Amniotic epithelial cell (primary cell): ENCODE results near the gene ZC3H7B.

ENCODE experiments used
- DNase-seq: peaks from one replicate; pipeline ENCODE4 v3.0.0-alpha.2; 2010; ENCODE audit warnings: low read depth

ZC3H7B gene

GRCh38 chr22:41332217-41332939, 31.1 kb downstream of the ZC3H7B start:
- no peak for DNase-seq

DNA sequence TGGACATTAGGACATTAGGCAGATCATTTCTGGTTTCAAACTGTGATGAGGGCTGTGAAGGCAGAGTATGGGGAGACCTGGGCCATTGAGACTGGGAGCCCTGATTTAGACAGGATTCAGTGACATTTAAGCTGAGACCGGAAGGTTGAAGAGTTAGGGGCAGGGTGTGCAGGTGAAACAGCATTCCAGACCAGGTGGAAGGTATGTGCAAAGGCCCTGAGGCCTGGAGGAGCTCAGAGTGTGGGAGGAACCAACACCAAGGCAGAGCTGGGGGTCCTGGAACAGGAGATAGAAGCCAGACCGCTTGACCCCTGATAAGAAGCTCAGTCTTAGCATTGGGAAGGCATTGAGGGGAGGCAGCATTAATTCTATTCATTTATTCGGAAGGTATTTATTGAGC, 32.5 kb downstream of the ZC3H7B start:
- DNase-seq, result no peak

DNA sequence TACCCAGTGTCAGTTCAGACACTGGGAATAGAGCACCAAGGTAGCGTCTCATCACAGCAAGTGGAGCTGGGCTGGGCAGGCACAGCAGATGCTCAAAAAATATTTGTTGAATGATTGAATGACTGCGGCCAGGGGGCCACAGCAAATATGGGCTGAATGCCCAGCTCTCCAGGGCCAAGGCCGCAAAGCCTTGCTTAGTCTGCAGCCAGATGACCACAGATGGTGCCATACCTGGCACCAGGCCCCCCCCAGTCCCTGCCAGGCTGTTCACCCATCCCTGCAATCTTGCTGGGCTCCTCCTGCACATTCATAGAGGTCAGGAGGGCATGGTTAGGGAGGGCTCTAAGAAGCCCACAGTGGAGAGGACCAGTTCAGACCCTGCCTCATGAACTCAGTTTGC, 32.9 kb downstream of the ZC3H7B start:
- no peak for DNase-seq

- DNase-seq, result no peak
Measured at GRCh38 chr22:41334951-41335635, 33.8 kb downstream of the ZC3H7B start.

- no peak for DNase-seq
Measured at GRCh38 chr22:41338614-41339212, 37.4 kb downstream of the ZC3H7B start.

- DNase-seq, result no peak
Measured at GRCh38 chr22:41339823-41340222, 38.5 kb downstream of the ZC3H7B start.

- no peak for DNase-seq
Measured at GRCh38 chr22:41340357-41340756, 39.0 kb downstream of the ZC3H7B start.

- DNase-seq, result no peak
Measured at GRCh38 chr22:41341012-41341411, 39.7 kb downstream of the ZC3H7B start.

- DNase-seq, result peak; percentile 5
Measured at GRCh38 chr22:41341990-41342389, 40.7 kb downstream of the ZC3H7B start.

- no peak for DNase-seq
Measured at GRCh38 chr22:41343300-41343699, 42.0 kb downstream of the ZC3H7B start.

DNA sequence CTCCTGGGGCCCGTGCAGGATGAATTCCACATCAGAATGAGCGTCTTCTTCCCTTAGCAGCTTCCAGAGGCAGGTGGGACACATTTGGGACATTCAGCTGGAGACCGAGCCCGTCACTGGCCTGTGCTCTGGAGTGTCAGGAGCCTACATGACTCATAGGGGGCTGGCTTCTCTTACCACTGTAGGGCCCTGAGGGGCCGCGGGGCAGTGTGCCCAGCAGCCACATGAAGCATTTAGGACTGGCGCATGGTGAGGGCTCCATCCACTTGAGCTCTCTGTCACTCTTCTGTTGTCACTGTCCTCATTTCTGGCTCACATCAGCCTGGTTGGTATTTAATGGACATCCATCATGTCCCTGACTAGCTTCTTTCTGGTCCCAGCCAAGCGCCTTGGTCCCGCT, 42.4 kb downstream of the ZC3H7B start:
- no peak for DNase-seq

DNA sequence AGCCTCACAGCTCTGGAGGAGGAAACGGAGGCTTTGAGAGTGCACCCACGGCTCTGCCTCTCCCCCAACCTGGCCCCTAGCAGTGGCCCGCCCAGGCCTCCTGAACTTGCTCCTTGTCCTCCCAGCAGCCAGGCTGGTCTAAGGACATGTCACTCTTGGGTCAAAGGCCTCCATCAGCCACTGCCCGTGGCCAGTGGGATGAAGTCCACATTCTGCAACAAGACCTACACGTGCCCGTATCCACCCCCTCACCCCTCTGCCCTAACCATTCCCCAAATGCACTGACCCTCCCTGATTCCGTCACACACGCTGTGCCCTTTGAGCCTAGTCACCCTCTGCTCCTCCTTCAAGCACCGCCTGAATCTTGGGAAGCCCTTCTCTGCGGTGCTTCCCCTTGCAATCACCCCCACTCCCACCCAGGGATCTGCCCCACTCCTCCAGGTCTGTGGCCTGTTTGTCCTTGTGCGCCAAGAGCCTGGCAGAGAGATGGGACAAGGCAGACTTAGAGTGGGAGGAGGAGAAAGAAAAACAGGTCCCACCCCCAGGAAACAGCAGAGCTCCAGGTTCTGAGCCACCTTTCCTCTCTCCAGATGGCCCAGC, 43.0 kb downstream of the ZC3H7B start:
- no peak for DNase-seq

DNA sequence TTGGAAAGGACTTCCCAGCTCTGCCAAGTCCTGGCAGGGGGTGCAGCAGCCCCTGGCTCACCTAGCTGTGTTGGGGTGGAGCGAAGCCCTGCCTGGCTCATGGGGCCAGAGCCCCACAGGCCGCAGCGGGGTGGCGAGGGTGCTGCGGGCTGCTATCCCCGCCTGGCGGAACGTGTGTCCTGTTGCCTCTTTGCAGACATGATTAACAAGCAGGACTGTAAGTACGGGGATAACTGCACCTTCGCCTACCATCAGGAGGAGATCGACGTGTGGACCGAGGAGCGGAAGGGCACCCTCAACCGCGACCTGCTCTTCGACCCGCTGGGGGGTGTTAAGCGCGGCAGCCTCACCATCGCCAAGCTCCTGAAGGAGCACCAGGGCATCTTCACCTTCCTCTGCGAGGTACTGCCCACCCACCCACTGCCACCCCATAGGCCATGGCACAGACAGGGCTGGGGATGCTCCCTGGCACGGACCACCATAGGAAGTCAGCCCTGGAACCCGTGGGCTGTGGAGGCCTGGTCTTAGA, 44.5 kb downstream of the ZC3H7B start:
- DNase-seq, result no peak

- DNase-seq, result no peak
Measured at GRCh38 chr22:41347066-41347859, 45.9 kb downstream of the ZC3H7B start.

- DNase-seq, result no peak
Measured at GRCh38 chr22:41348964-41349484, 47.7 kb downstream of the ZC3H7B start.

GRCh38 chr22:41350087-41350486, 48.8 kb downstream of the ZC3H7B start:
- DNase-seq, result no peak

- DNase-seq, result no peak
Measured at GRCh38 chr22:41351011-41351410, 49.7 kb downstream of the ZC3H7B start.

GRCh38 chr22:41352058-41352457, 50.7 kb downstream of the ZC3H7B start:
- DNase-seq, result peak; percentile 41

GRCh38 chr22:41353862-41354575, 52.7 kb downstream of the ZC3H7B start:
- no peak for DNase-seq

GRCh38 chr22:41354979-41355378, 53.7 kb downstream of the ZC3H7B start:
- no peak for DNase-seq

GRCh38 chr22:41355895-41356294, 54.6 kb downstream of the ZC3H7B start:
- DNase-seq, result no peak
